Epithelial cell of esophagus (primary cell): Measurements from ENCODE around the gene UMAD1.

Experiments used
- DNase-seq: peaks from one replicate; pipeline ENCODE4 v3.0.0; 2010; ENCODE audit warnings: low read depth
- H3K4me3 ChIP-seq: 2 replicates; pipeline ENCODE4 v1.5.1; 2011; ENCODE audit warnings: mild to moderate bottlenecking, low read length, control low read depth
- CTCF ChIP-seq: IDR thresholded peaks from 2 replicates; pipeline ENCODE4 v1.5.1; 2011; ENCODE audit warnings: low read depth, mild to moderate bottlenecking, low read length, control low read depth, inconsistent platforms; ENCODE audit not compliant: insufficient read depth; ENCODE audit errors: missing control alignments

UMAD1 gene

GRCh38 chr7:7640221-7641128 lies at the start of gene UMAD1:
Gene UMAD1 (plus strand): TSS chr7:7640752. CDS start chr7:7673372, 32,620 bp downstream.
- H3K4me3 ChIP-seq, result peak within 1 kb of the TSS; percentile 95
- no peak for TF ChIP-seq CTCF
- peak; percentile 100 for DNase-seq

- DNase-seq, result peak; percentile 34
- peak; percentile 6 for TF ChIP-seq CTCF
Observed at GRCh38 chr7:7595451-7595850, 45.1 kb upstream of the UMAD1 start.

GRCh38 chr7:7596176-7596575 lies 44.4 kb upstream of the UMAD1 start:
- DNase-seq, result no peak
- no peak overlapping the region for H3K4me3 ChIP-seq
- TF ChIP-seq CTCF, result no peak

More at GRCh38 chr7:7595451-7595850, 45.1 kb upstream of the UMAD1 start:
- H3K4me3 ChIP-seq, result no peak overlapping the region

DNA sequence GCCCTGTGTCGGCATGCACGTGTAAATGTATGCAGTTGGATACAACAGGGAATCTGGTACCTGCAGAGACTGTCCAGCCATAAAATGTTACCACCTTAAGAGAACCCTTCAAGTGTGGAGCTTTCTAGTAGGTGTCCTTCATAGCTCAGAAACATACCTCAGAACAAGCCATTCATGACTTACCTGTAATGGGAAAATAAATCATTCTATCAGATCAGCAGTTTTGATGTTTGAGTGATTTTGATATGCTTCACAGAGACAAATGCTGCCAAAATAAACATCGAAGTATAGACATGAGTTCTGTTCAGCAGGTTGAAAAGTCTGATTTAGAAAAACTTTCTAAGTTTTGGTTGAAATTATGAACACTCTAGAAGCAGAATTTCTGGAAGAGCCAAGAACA lies 33.5 kb upstream of the UMAD1 start:
- DNase-seq, result no peak
- H3K4me3 ChIP-seq, result no peak overlapping the region
- no peak for TF ChIP-seq CTCF

DNA sequence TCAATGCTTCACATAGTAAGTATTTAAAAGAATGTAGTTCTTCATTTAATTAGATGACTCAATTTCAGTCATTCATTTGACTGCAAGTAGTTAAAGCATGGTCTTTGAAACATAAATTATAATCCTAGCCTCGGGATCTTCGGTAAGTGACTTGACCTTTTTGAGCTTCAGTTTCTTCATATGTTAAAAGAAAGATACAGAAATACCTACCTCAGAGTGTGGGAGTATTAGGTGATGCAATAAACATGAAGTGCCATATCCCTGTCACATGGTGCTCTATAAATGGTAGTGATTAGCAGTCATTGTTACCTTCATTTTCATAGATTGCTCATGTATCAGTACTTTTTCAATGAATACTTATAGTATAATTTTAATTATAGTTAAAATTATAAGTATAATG lies 31.2 kb upstream of the UMAD1 start:
- DNase-seq, result no peak
- no peak overlapping the region for H3K4me3 ChIP-seq
- TF ChIP-seq CTCF, result no peak

- no peak for TF ChIP-seq CTCF
- no peak for DNase-seq
- H3K4me3 ChIP-seq, result no peak overlapping the region
Observed at GRCh38 chr7:7612519-7612918, 28.0 kb upstream of the UMAD1 start.

DNA sequence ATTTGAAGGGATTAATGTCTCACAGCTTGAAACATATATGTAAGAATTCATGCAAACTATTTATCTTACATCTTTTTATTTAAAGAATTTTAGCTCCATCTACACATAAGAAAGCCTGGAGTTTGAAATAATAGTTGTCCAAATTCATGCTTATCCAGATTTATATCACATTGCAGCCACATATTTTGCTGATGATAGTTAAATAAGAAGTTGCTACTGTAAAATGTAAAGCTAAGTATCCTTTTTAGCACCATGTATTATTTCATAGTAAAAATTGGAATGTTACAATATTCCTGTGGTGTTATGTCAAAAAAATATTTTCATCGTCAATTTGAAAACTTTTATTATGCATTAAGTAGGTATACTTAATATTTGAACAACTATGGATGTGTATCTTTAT lies 27.3 kb upstream of the UMAD1 start:
- TF ChIP-seq CTCF, result no peak
- no peak for DNase-seq

More for the DNA sequence above, 27.3 kb upstream of the UMAD1 start:
- no peak overlapping the region for H3K4me3 ChIP-seq
